Activated T-cell treated with anti-CD3 and anti-CD28 coated beads, Interleukin-2, amount 50 U/mL, for 24 hours (primary cell): ENCODE results near the gene GPR158.

Source experiments
- DNase-seq: peaks from one replicate; pipeline ENCODE4 v3.0.0-alpha.2; 2020
- H3K27ac Mint-ChIP-seq: 2 replicates; pipeline ENCODE4 v1.8.0; 2020; ENCODE audit warnings: mild to moderate bottlenecking, mixed read lengths
- H3K27me3 Mint-ChIP-seq: 2 replicates; pipeline ENCODE4 v1.8.0; 2020; ENCODE audit warnings: mixed read lengths
- H3K36me3 Mint-ChIP-seq: 2 replicates; pipeline ENCODE4 v1.8.0; 2020; ENCODE audit warnings: low read depth, mixed read lengths
- H3K4me1 Mint-ChIP-seq: 2 replicates; pipeline ENCODE4 v1.8.0; 2020; ENCODE audit warnings: low read depth, mixed read lengths
- H3K4me3 Mint-ChIP-seq: 2 replicates; pipeline ENCODE4 v1.8.0; 2020; ENCODE audit warnings: mild to moderate bottlenecking, moderate library complexity, mixed read lengths
- H3K9me3 Mint-ChIP-seq: 2 replicates; pipeline ENCODE4 v1.8.0; 2020; ENCODE audit warnings: mixed read lengths

The GPR158 gene

GRCh38 chr10:25245165-25245564 is 70.4 kb downstream of the GPR158 start:
- Mint-ChIP-seq H3K4me1 (no peaks in the 10 kb centered on the region), H3K9me3 (no peaks in the 10 kb centered on the region), H3K27ac (no peak overlapping the region), H3K4me3 (no peak overlapping the region), H3K27me3 (no peaks in the 10 kb centered on the region), H3K36me3 (no peaks in the 10 kb centered on the region)
- no peak for DNase-seq

DNA sequence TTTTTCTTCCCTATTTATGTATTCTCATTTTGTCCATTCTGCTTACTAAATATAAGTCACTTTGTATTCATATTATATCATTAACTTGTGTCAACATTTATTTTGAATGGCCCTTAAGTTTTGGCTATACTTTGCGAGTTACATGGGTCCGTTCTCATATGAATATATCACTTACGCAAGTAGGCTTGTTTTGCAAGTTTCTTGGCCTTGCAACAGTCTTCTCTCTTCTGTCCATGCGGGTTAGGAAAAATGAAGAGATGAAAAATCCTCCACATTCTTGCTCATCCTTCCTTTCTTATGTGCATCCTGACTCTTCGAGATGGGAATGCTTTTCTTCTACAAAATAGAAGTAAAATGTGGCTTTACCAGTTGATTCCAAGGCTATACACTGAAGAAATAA is 82.8 kb downstream of the GPR158 start:
- Mint-ChIP-seq H3K36me3 (no peaks in the 10 kb centered on the region), H3K4me1 (no peaks in the 10 kb centered on the region), H3K27ac (no peak overlapping the region), H3K9me3 (no peaks in the 10 kb centered on the region), H3K27me3 (no peaks in the 10 kb centered on the region), H3K4me3 (no peak overlapping the region)
- DNase-seq, result no peak

- no peaks in the 10 kb centered on the region for H3K9me3 Mint-ChIP-seq
- no peaks in the 10 kb centered on the region for H3K27me3 Mint-ChIP-seq
- H3K4me1 Mint-ChIP-seq, result no peaks in the 10 kb centered on the region
- DNase-seq, result no peak
- H3K27ac Mint-ChIP-seq, result no peak overlapping the region
- no peak overlapping the region for H3K4me3 Mint-ChIP-seq
- no peaks in the 10 kb centered on the region for H3K36me3 Mint-ChIP-seq
Measured at GRCh38 chr10:25261110-25261509, 86.3 kb downstream of the GPR158 start.

DNA sequence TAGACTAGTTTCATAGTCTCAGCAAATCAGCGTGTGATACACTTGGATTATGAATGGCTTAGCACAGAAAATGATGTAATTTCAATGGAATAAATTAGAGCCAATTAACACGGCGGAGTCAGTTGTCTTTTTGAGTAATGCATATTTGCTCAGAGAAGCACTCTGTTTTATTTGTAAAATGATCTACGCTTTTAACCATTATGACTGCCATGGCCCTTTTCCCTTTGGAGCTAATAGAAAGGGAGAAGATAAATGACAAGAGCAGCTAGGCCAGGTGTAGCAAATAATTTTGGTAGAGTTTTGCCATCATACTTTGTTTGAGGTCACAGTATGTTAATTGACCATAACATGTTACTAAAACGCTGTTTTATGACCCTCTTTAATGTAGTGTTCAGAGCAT is 86.8 kb downstream of the GPR158 start:
- H3K4me3 Mint-ChIP-seq, result no peak overlapping the region
- no peaks in the 10 kb centered on the region for H3K9me3 Mint-ChIP-seq
- no peak for DNase-seq
- H3K27me3 Mint-ChIP-seq, result no peaks in the 10 kb centered on the region
- H3K27ac Mint-ChIP-seq, result no peak overlapping the region
- H3K4me1 Mint-ChIP-seq, result no peaks in the 10 kb centered on the region
- H3K36me3 Mint-ChIP-seq, result no peaks in the 10 kb centered on the region

- no peaks in the 10 kb centered on the region for H3K4me1 Mint-ChIP-seq
- DNase-seq, result no peak
Measured at GRCh38 chr10:25263931-25264330, 89.1 kb downstream of the GPR158 start.

DNA sequence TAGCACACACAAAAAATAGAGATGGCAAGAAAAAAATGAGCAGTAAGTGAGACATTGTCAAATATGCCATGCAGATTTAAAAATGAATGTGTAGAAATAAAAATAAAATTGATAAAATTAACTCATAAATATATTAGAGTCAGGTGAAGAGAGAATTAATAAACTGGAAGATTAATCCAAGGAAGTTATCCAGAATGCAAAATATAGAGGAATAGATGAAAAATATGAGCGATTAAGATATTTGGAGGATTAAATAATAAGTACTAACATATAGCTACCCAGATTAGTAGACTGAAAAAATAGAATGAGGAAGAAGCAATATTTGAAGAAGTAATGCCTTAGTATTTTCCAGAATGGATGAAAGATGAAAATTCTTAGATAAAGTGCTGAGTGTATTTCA is 103.4 kb downstream of the GPR158 start:
- H3K4me1 Mint-ChIP-seq, result no peaks in the 10 kb centered on the region
- no peaks in the 10 kb centered on the region for H3K27me3 Mint-ChIP-seq
- H3K27ac Mint-ChIP-seq, result no peak overlapping the region
- no peaks in the 10 kb centered on the region for H3K36me3 Mint-ChIP-seq
- no peak for DNase-seq
- H3K4me3 Mint-ChIP-seq, result no peak overlapping the region
- H3K9me3 Mint-ChIP-seq, result peaks cover 16% of the 10 kb centered on the region

More at GRCh38 chr10:25263931-25264330, 89.1 kb downstream of the GPR158 start:
- Mint-ChIP-seq H3K27me3 (no peaks in the 10 kb centered on the region), H3K27ac (no peak overlapping the region), H3K36me3 (no peaks in the 10 kb centered on the region), H3K4me3 (no peak overlapping the region), H3K9me3 (no peaks in the 10 kb centered on the region)

DNA sequence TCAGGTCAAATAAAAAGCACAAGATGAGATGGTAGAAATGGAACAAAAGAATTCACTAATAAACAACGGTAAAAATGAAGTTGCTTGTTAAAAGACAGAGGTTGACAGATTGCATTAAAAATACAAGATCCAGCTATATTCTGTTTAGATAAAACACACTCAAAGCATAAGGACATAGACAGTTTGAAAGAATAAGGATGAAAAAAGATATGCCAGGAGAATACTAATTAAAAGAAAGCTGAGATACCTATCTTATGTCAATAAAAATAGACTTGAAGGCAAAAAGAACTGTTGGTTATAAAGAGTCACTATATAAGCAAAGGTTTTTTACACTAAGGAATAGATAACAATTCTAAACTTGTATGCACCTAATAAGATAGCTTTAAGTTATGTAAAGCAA is 105.3 kb downstream of the GPR158 start:
- DNase-seq, result no peak
- H3K36me3 Mint-ChIP-seq, result no peaks in the 10 kb centered on the region
- no peak overlapping the region for H3K27ac Mint-ChIP-seq

DNA sequence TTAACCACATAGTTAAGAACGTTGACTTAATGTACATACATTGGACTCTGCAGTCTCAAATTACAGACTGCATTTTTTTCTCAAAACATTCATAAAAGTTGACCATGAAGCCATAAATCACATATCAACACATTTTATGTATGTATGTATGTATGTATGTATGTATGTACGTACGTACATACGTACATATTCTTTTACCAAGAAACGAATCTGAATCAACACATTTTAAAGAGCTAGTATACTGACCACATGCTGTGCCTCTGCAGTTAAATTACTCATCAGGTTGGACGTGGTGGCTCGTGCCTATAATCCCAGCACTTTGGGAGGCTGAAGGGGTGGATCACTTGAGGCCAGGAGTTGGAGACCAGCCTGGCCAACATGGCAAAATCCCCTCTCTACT is 105.8 kb downstream of the GPR158 start:
- no peaks in the 10 kb centered on the region for H3K27me3 Mint-ChIP-seq
- H3K36me3 Mint-ChIP-seq, result no peaks in the 10 kb centered on the region
- no peak for DNase-seq
- H3K4me3 Mint-ChIP-seq, result no peak overlapping the region
- peaks cover 21% of the 10 kb centered on the region for H3K9me3 Mint-ChIP-seq
- no peaks in the 10 kb centered on the region for H3K4me1 Mint-ChIP-seq
- no peak overlapping the region for H3K27ac Mint-ChIP-seq

More for the DNA sequence above, 105.3 kb downstream of the GPR158 start:
- Mint-ChIP-seq H3K9me3 (peaks cover 16% of the 10 kb centered on the region), H3K27me3 (no peaks in the 10 kb centered on the region), H3K4me1 (no peaks in the 10 kb centered on the region), H3K4me3 (no peak overlapping the region)

GRCh38 chr10:25285809-25286208 is 111.0 kb downstream of the GPR158 start:
- DNase-seq, result no peak
- Mint-ChIP-seq H3K27me3 (no peaks in the 10 kb centered on the region), H3K27ac (no peak overlapping the region), H3K36me3 (no peaks in the 10 kb centered on the region), H3K4me3 (no peak overlapping the region), H3K9me3 (peaks cover 26% of the 10 kb centered on the region), H3K4me1 (no peaks in the 10 kb centered on the region)

DNA sequence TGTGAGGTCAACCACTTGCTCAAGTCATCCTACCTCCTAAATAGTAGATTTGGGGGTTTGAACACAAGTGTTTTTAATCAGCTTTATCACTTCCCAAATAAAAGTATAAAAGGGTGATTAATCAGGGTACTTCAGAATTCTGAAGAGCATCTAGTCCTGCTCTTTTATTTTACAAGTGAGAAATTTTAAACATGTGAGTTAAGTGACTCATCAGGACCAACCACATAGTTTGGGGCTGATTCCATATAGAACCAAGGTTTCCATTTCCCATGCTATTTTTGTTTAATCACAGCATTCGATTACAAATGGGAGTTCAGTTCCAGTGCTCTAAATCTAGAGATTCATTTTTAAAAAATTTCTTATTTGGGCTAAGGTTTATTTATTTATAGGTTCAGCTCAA is 113.4 kb downstream of the GPR158 start:
- no peaks in the 10 kb centered on the region for H3K27me3 Mint-ChIP-seq
- no peaks in the 10 kb centered on the region for H3K4me1 Mint-ChIP-seq
- no peak overlapping the region for H3K27ac Mint-ChIP-seq
- H3K36me3 Mint-ChIP-seq, result no peaks in the 10 kb centered on the region
- H3K4me3 Mint-ChIP-seq, result no peak overlapping the region
- H3K9me3 Mint-ChIP-seq, result peaks cover 26% of the 10 kb centered on the region
- DNase-seq, result no peak

DNA sequence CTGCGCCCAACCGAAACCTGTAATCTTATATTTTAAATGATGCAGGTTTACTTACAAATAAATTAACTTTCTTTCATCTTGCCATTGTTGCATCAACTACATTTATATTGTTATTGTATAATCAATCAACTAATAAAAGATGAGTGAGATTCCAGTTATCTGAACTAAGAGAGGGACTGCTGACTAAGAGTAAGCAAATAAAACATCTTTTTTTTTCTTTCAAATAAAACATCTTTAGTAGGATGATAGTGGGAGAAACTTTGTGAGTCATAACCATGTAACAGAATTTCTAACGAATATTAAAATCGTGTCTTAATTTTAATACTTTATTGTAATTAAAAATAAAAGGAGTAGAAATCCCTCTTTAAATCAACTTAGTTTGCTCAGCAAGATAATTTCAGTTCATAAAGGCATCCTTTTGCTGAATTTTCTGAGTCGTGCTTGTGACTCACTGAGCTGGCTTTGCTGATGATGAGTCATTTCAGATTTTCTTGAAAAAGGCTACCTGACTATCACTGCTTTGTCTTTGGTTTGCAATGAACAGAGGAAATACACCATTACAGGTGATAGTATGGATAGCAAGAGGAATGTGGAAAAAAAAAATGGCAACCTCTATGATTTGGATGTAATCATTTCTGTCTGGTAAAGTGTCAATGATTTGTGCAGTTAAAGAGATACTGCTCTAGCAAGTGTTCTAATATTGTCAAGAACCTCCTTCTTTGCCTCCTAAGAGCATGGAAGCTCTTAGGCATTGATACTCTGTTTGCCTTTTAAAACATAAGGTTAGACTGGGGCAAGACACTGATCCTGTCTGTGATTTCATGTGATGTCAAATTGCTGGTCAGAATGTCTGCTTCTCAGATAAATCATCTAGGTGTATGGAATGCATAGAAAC is 119.5 kb downstream of the GPR158 start:
- Mint-ChIP-seq H3K9me3 (peaks cover 2% of the 10 kb centered on the region), H3K4me1 (no peaks in the 10 kb centered on the region), H3K27me3 (no peaks in the 10 kb centered on the region), H3K27ac (no peak overlapping the region), H3K36me3 (no peaks in the 10 kb centered on the region), H3K4me3 (no peak overlapping the region)
- DNase-seq, result no peak

DNA sequence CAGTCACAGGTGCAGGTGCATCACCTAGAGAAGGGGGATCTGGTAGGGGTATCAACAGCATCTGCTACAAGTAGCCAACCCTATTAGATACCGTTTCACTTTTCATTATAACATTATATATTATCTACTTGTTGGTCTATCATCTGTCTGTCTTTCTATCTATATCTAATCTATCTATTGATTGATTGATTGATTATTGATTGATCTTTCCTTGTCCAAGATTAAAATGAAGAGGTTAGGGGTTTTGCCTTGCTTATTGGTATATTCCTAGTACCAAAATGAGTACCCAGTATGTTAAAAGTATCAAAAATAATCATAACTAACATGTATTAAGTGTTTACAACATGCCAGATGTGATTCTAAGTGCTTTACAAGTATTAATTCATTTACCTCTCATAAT is 121.5 kb downstream of the GPR158 start:
- Mint-ChIP-seq H3K4me1 (no peaks in the 10 kb centered on the region), H3K27me3 (no peaks in the 10 kb centered on the region), H3K9me3 (peaks cover 2% of the 10 kb centered on the region), H3K27ac (no peak overlapping the region), H3K36me3 (no peaks in the 10 kb centered on the region), H3K4me3 (no peak overlapping the region)
- DNase-seq, result no peak

GRCh38 chr10:25297466-25297865 is 122.7 kb downstream of the GPR158 start:
- H3K36me3 Mint-ChIP-seq, result no peaks in the 10 kb centered on the region
- H3K27me3 Mint-ChIP-seq, result no peaks in the 10 kb centered on the region
- DNase-seq, result no peak
- no peaks in the 10 kb centered on the region for H3K4me1 Mint-ChIP-seq
- no peak overlapping the region for H3K27ac Mint-ChIP-seq
- H3K4me3 Mint-ChIP-seq, result no peak overlapping the region
- H3K9me3 Mint-ChIP-seq, result peaks cover 2% of the 10 kb centered on the region

GRCh38 chr10:25300073-25300472 is 125.3 kb downstream of the GPR158 start:
- Mint-ChIP-seq H3K4me3 (no peak overlapping the region), H3K27me3 (no peaks in the 10 kb centered on the region), H3K27ac (no peak overlapping the region), H3K36me3 (no peaks in the 10 kb centered on the region), H3K9me3 (peaks cover under 1% of the 10 kb centered on the region), H3K4me1 (no peaks in the 10 kb centered on the region)
- DNase-seq, result no peak

- Mint-ChIP-seq H3K27ac (no peak overlapping the region), H3K4me3 (no peak overlapping the region), H3K4me1 (no peaks in the 10 kb centered on the region), H3K9me3 (peaks cover 2% of the 10 kb centered on the region), H3K27me3 (no peaks in the 10 kb centered on the region), H3K36me3 (no peaks in the 10 kb centered on the region)
- DNase-seq, result no peak
Measured at GRCh38 chr10:25304606-25305005, 129.8 kb downstream of the GPR158 start.
